ENCODE measurements around the gene EIF4A2. TPM values are rescaled to one million over a fixed set of nuclear protein-coding genes. Genes with fewer than 3 reads are reported as not detected.

Gene EIF4A2
- total RNA-seq, 1 experiment from 2014 or later: 398 TPM

GRCh38 chr3:186751480-186751879 lies 31.9 kb upstream of the EIF4A2 start:
- no CpG with 5 or more reads among the region's 3 CpGs for WGBS (ENCODE audit: extremely low coverage, insufficient read length, low lambda C conversion rate)
- peak overlapping the region; percentile 60 for H2AFZ ChIP-seq (ENCODE audit: low read length)

More at GRCh38 chr3:186751480-186751879, 31.9 kb upstream of the EIF4A2 start:
- H3K36me3 Mint-ChIP-seq (ENCODE audit: insufficient read depth in 1 of 3, low read depth in 3 of 3): no peaks in the 10 kb centered on the region
- H3K14ac ChIP-seq (ENCODE audit: insufficient read depth, low read length): no peak overlapping the region
- no peaks in the 10 kb centered on the region for H3K23me2 ChIP-seq (ENCODE audit: insufficient read length, low read depth, low read length, poor library complexity, severe bottlenecking)
- no peak overlapping the region for H2BK15ac ChIP-seq (ENCODE audit: low read depth, low read length)
- no peak overlapping the region for H3K4me3 Mint-ChIP-seq
- no peak for TF ChIP-seq CTCF (conservative IDR thresholded peaks at IDR 0.05)
- no peaks in the 10 kb centered on the region for H3K27me3 ChIP-seq (ENCODE audit: insufficient read depth, low read length)
- no peak overlapping the region for H2BK20ac ChIP-seq (ENCODE audit: low read depth, low read length, poor library complexity, severe bottlenecking)
- H3K9me3 Mint-ChIP-seq: no peaks in the 10 kb centered on the region
- no peaks in the 10 kb centered on the region for H4K20me1 ChIP-seq (ENCODE audit: control insufficient read depth, insufficient read depth, insufficient read length)
- no peak overlapping the region for H3K18ac ChIP-seq (ENCODE audit: insufficient read length, low read depth, low read length)
- no peak overlapping the region for H3K23ac ChIP-seq (ENCODE audit: insufficient read length, low read depth, low read length)
- H3K4ac ChIP-seq (ENCODE audit: low read depth, low read length): no peak overlapping the region
- no peak overlapping the region for H4K8ac ChIP-seq (replicated peaks; ENCODE audit: insufficient read length, low read depth, low read length)
- H4K5ac ChIP-seq (ENCODE audit: insufficient read length, low read depth, low read length): no peak overlapping the region
- peaks cover 6 to 11% of the 10 kb centered on the region in 2 experiments for H3K4me1 Mint-ChIP-seq
- no peak overlapping the region for H2BK5ac ChIP-seq (ENCODE audit: insufficient read length, low read length)
- H3K9me3 ChIP-seq (ENCODE audit: control insufficient read depth, low read depth, low read length): no peaks in the 10 kb centered on the region
- no peak overlapping the region for H3K9ac ChIP-seq (ENCODE audit: extremely low read depth, insufficient read length, low read length)
- no peak overlapping the region for H4K91ac ChIP-seq (ENCODE audit: insufficient read length, low read depth, low read length)
- H3T11ph ChIP-seq (ENCODE audit: low read length): no peak overlapping the region
- H3K27ac ChIP-seq (ENCODE audit: insufficient read length, low read depth, low read length): no peak overlapping the region
- no peak for DNase-seq
- H3K4me1 ChIP-seq (ENCODE audit: insufficient read depth, low read length): peaks cover 3% of the 10 kb centered on the region; the same call in 1 of the 2 replicates
- no peak overlapping the region for H2AK5ac ChIP-seq (ENCODE audit: insufficient read length, low read length)
- no peak overlapping the region for H3K4me2 ChIP-seq (ENCODE audit: insufficient read depth, insufficient read length, low read length)
- H2BK120ac ChIP-seq (ENCODE audit: low read depth, low read length, poor library complexity, severe bottlenecking): no peak overlapping the region
- peaks cover 2% of the 10 kb centered on the region; the same call in 1 of the 2 replicates for H3K79me2 ChIP-seq (ENCODE audit: insufficient read depth, low read length)
- no peaks in the 10 kb centered on the region; the same call in 1 of the 2 replicates for H3K27me3 Mint-ChIP-seq (ENCODE audit: low read depth)
- no peaks in the 10 kb centered on the region for H3K79me1 ChIP-seq (ENCODE audit: insufficient read depth, low read depth, low read length, poor library complexity, severe bottlenecking)
- H3K27ac Mint-ChIP-seq: peak overlapping the region in 2 of 3 experiments; percentile 2 to 45; a peak in 1 of 7 replicates
- no peak overlapping the region for H3K56ac ChIP-seq (ENCODE audit: insufficient read length, low read depth, low read length)
- no peak overlapping the region for H2BK12ac ChIP-seq (ENCODE audit: insufficient read length, low read depth, low read length)

Measured in H9 (cell line).